Measurements from ENCODE around the gene JAG1.

DNA sequence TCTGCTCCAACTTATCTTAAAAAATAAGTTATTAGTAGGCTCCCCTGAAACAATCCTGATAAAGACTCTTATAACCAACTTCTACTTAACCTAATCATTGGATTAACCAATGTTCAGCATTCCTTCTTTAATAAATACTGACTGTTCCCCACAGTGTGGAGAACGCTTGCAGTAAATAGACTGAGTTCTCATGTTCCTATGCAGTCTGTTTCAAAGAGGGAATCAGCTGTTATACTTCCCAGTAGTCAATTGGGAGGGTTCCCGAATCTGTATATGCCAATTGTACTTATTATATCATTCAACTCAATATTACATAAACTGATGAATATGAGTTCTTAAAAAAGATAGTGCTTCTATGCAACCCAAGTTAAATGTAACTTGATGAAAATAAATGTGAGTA is 9.7 kb upstream of the JAG1 start:
- TF ChIP-seq, protein P1, sequence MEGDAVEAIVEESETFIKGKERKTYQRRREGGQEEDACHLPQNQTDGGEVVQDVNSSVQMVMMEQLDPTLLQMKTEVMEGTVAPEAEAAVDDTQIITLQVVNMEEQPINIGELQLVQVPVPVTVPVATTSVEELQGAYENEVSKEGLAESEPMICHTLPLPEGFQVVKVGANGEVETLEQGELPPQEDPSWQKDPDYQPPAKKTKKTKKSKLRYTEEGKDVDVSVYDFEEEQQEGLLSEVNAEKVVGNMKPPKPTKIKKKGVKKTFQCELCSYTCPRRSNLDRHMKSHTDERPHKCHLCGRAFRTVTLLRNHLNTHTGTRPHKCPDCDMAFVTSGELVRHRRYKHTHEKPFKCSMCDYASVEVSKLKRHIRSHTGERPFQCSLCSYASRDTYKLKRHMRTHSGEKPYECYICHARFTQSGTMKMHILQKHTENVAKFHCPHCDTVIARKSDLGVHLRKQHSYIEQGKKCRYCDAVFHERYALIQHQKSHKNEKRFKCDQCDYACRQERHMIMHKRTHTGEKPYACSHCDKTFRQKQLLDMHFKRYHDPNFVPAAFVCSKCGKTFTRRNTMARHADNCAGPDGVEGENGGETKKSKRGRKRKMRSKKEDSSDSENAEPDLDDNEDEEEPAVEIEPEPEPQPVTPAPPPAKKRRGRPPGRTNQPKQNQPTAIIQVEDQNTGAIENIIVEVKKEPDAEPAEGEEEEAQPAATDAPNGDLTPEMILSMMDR (IDR thresholded peaks at IDR 0.05) = no peak
- TF ChIP-seq ZFX (IDR thresholded peaks at IDR 0.05; ENCODE audit: borderline replicate concordance) = no peak
